Heart right ventricle (tissue), 16 donors: ENCODE data around the gene IL23R. TPM values are rescaled to one million over a fixed set of nuclear protein-coding genes. Genes with fewer than 3 reads are reported as not detected.
"Not testable (repeated sequence)": the region's sequence is repeated elsewhere in the genome, so short reads cannot be mapped to it uniquely, and the experiment has no call there.

ENCODE experiments used
- ATAC-seq, 8 donors: fragments of 200-7000 bp; cut with Tn5 transposase; one replicate each; pipeline ENCODE4 v1.9.1; 2020; ENCODE audit warnings: mild to moderate bottlenecking in 8 of 8, moderate library complexity in 8 of 8, moderate number of reproducible peaks in 1 of 8
- DNase-seq, 2 donors: peaks; one replicate each; pipeline ENCODE4 v3.0.0-alpha.2; 2020
- H3K27ac ChIP-seq, 10 donors: fragments of 200-600 bp; sonication (generic) in 2 of 10; one replicate each; pipeline versions ENCODE4 v1.5.0 to v1.8.0; 2020 to 2022; ENCODE audit warnings: mild to moderate bottlenecking in 3 of 10
- H3K27me3 ChIP-seq, 7 donors: fragments of 200-600 bp; one replicate each; pipeline ENCODE4 v1.8.0; 2021 to 2022; ENCODE audit warnings: mild to moderate bottlenecking in 2 of 7
- H3K36me3 ChIP-seq, 9 donors: fragments of 200-600 bp; sonication (generic) in 1 of 9; one replicate each; pipeline versions ENCODE4 v1.5.0 to v1.8.0; 2020 to 2022; ENCODE audit warnings: mild to moderate bottlenecking in 2 of 9
- H3K4me1 ChIP-seq, 9 donors: fragments of 200-600 bp; sonication (generic) in 1 of 9; one replicate each; pipeline versions ENCODE4 v1.5.0 to v1.8.0; 2020 to 2022; ENCODE audit warnings: mild to moderate bottlenecking in 4 of 9
- H3K4me3 ChIP-seq, 10 donors: fragments of 200-600 bp; sonication (generic) in 2 of 10; one replicate each; pipeline versions ENCODE4 v1.5.0 to v1.8.0; 2020 to 2022; ENCODE audit warnings: mild to moderate bottlenecking in 7 of 10, moderate library complexity in 2 of 10
- H3K9me3 ChIP-seq, 11 donors: fragments of 200-600 bp in 10 of 11; sonication (generic) in 2 of 11; one replicate each; pipeline versions ENCODE4 v1.5.0 to v1.8.0; 2013 to 2022; ENCODE audit warnings: mild to moderate bottlenecking in 2 of 11, control low read depth in 1 of 11, moderate library complexity in 1 of 11
- WGBS, 2 donors: extraction: QIAGEN DNeasy Blood & Tissue Kit; methylation state at CpG; one replicate each; pipeline ENCODE4 v1.1.7; 2013; ENCODE audit warnings: inconsistent platforms in 1 of 2; 5-methylcytosine and 5-hydroxymethylcytosine counted together
- intact Hi-C, 10 donors: fragments of 100-400 bp; cut with DNase I; formaldehyde crosslinking; loops; one replicate each; pipeline versions ENCODE4 v1.11.1 to v1.14.2; 2022
- polyA plus RNA-seq, 2 donors: library from polyadenylated mRNA; stranded (reverse); fragments of 200-250 nt; gene quantifications; one replicate each; pipeline ENCODE4 v1.2.3, GENCODE V29; 2013
- total RNA-seq, 10 donors: library from RNA; stranded (reverse); fragmentation: NEBNext Ultra II Directional in 3 of 10; extraction: Animal tissue kit (Norgen Biotek cat#: 25700) in 3 of 10; gene quantifications; one replicate each; pipeline versions ENCODE4 v1.2.1 to v1.2.4, GENCODE V29; 2021 to 2023
- TF ChIP-seq, protein P1 (sequence below), 9 donors: fragments of 200-600 bp; sonication (generic) in 2 of 9; IDR thresholded peaks; one replicate each; pipeline versions ENCODE4 v1.5.0 to v1.8.0; 2021 to 2022; ENCODE audit warnings: antibody characterized with exemption in 9 of 9, mild to moderate bottlenecking in 5 of 9, moderate library complexity in 1 of 9
- donor health status: Arrhythmogenic right ventricular cardiomyopathy.
- donor health status: ischemic (EF 13 %, LVEDD 7.1; RV severe dilation, severe dysfunction).
- donor health status: healthy with polysubstance abuse.
- donor health status: DM: no; HTN: yes; CAD: no.
- donor health status: DM: no; HTN: no; CAD: no.
- donor health status: ischemic (EF 25% LVEDD 6.9; RV normal size, moderate dysfunction).
- donor health status: ischemic (EF 25% LVEDD 5.7; RV mildly dilated, moderate dysfunction).
- donor health status: healthy.
- donor health status: DM: yes; HTN: yes; CAD: no.
- donor health status: Ischemic cardiomyopathy.
- donor health status: ischemic (EF 35%, LVEDD 5.7; RV mildly dilated, moderate dysfunction).
- donor health status: nonischemic (EF 11% LVEDD 7.7; RV severe dilation, severe dysfunction).
- donor health status: DM: yes; HTN: yes; CAD: no.
- donor health status: PGD.
- donor health status: ischemic (EF 29% LVEDD 5.4; RV normal size, mild dysfunction).
- donor health status: nonischemic (EF 23%, LVEDD 6.1; RV moderate dilation, normal function).

Gene IL23R
- total and polyA plus RNA-seq, 12 donors: not detected

GRCh38 chr1:67144696-67145095 lies 21.6 kb upstream of the IL23R start:
- DNase-seq (no peak), ATAC-seq (no peak)
- Histone ChIP-seq H3K4me3 (no peak overlapping the region), H3K27ac (no peak overlapping the region), H3K9me3 (no peaks in the 10 kb centered on the region), H3K36me3 (no peaks in the 10 kb centered on the region), H3K27me3 (no peaks in the 10 kb centered on the region), H3K4me1 (peaks cover 0 to 10% (median 5%) of the 10 kb centered on the region in 9 donors)
- intact Hi-C loops: loop anchor here in 8 of 10 donors (5.0 to 10.0 kb wide), 6 partner anchors 70 to 380 kb away; partner anchors contain the start of gene SLC35D1 (in 2 of the 8)
- TF ChIP-seq, protein P1, sequence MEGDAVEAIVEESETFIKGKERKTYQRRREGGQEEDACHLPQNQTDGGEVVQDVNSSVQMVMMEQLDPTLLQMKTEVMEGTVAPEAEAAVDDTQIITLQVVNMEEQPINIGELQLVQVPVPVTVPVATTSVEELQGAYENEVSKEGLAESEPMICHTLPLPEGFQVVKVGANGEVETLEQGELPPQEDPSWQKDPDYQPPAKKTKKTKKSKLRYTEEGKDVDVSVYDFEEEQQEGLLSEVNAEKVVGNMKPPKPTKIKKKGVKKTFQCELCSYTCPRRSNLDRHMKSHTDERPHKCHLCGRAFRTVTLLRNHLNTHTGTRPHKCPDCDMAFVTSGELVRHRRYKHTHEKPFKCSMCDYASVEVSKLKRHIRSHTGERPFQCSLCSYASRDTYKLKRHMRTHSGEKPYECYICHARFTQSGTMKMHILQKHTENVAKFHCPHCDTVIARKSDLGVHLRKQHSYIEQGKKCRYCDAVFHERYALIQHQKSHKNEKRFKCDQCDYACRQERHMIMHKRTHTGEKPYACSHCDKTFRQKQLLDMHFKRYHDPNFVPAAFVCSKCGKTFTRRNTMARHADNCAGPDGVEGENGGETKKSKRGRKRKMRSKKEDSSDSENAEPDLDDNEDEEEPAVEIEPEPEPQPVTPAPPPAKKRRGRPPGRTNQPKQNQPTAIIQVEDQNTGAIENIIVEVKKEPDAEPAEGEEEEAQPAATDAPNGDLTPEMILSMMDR (IDR thresholded peaks at IDR 0.05): peak in 3 of 9 donors; percentile 6 to 25 (median 16)
- WGBS, 2 donors: 86 to 89% methylated on average over 2 of the region's 2 CpGs

GRCh38 chr1:67146101-67146500 lies 20.2 kb upstream of the IL23R start:
- peaks cover 0 to 10% (median 5%) of the 10 kb centered on the region in 9 donors for H3K4me1 ChIP-seq
- 96% methylated on average over 3 of the region's 3 CpGs for WGBS, 2 donors
- peaks cover 0 to 5% (median 0%) of the 10 kb centered on the region in 7 donors for H3K27me3 ChIP-seq
- intact Hi-C loops: loop anchor here in 8 of 10 donors (5.0 to 10.0 kb wide), 6 partner anchors 69 to 381 kb away; partner anchors contain the start of gene SLC35D1 (in 2 of the 8)
- no peaks in the 10 kb centered on the region for H3K36me3 ChIP-seq
- ATAC-seq (no peak), DNase-seq (no peak)
- TF ChIP-seq, protein P1 (IDR thresholded peaks at IDR 0.05): no peak
- H3K4me3 ChIP-seq: no peak overlapping the region
- no peaks in the 10 kb centered on the region for H3K9me3 ChIP-seq
- H3K27ac ChIP-seq: no peak overlapping the region

GRCh38 chr1:67146539-67146938 lies 19.7 kb upstream of the IL23R start:
- Histone ChIP-seq H3K9me3 (no peaks in the 10 kb centered on the region), H3K27me3 (peaks cover 0 to 5% (median 0%) of the 10 kb centered on the region in 7 donors), H3K36me3 (no peaks in the 10 kb centered on the region), H3K27ac (no peak overlapping the region), H3K4me1 (peaks cover 0 to 10% (median 5%) of the 10 kb centered on the region in 9 donors), H3K4me3 (no peak overlapping the region)
- intact Hi-C loops: loop anchor here in 8 of 10 donors (5.0 to 10.0 kb wide), 6 partner anchors 68 to 382 kb away; partner anchors contain the start of gene SLC35D1 (in 2 of the 8)
- ATAC-seq: no peak
- WGBS, 2 donors: 91 to 93% methylated on average over 3 of the region's 3 CpGs
- TF ChIP-seq, protein P1 (IDR thresholded peaks at IDR 0.05): no peak
- no peak for DNase-seq

GRCh38 chr1:67147973-67148372 lies 18.3 kb upstream of the IL23R start:
- ATAC-seq, DNase-seq: not testable (repeated sequence)
- WGBS, 2 donors: 86 to 96% methylated on average over 20 of the region's 20 CpGs

More at GRCh38 chr1:67147973-67148372, 18.3 kb upstream of the IL23R start:
- not testable (repeated sequence) for H3K9me3 ChIP-seq, H3K36me3 ChIP-seq, H3K4me3 ChIP-seq, H3K27ac ChIP-seq, H3K4me1 ChIP-seq
- intact Hi-C loops: loop anchor here in 9 of 10 donors (2.0 to 10.0 kb wide), 8 partner anchors 67 to 383 kb away; partner anchors contain the start of gene SLC35D1 (in 2 of the 9)
- peaks cover 0 to 13% (median 0%) of the 10 kb centered on the region in 7 donors for H3K27me3 ChIP-seq
